ENCODE measurements around the gene ABCC1.

- no peak for TF ChIP-seq SP1 (IDR thresholded peaks at IDR 0.05)
- no peak for TF ChIP-seq NFRKB (IDR thresholded peaks at IDR 0.05)
- no peak for TF ChIP-seq LEF1 (IDR thresholded peaks at IDR 0.05; ENCODE audit: borderline replicate concordance)
- no peak for TF ChIP-seq BHLHE40 (IDR thresholded peaks at IDR 0.05; ENCODE audit: borderline replicate concordance)
- TF ChIP-seq HDGF (IDR thresholded peaks at IDR 0.05; ENCODE audit: borderline replicate concordance), result no peak
- TF ChIP-seq ARNT (IDR thresholded peaks at IDR 0.05), result no peak
- no peak for TF ChIP-seq L3MBTL2 (conservative IDR thresholded peaks at IDR 0.05)
- no peak for TF ChIP-seq FOXA1 (IDR thresholded peaks at IDR 0.05)
Observed at GRCh38 chr16:15947983-15948509, 1.4 kb upstream of the ABCC1 start.

Measured in HEK293T (cell line).